ENCODE results near the gene CDK5R2. TPM values are rescaled to one million over a fixed set of nuclear protein-coding genes. Genes with fewer than 3 reads are reported as not detected.
A peak's percentile ranks its signal among the peaks of the same experiment; 100 is the strongest.

Gene CDK5R2
- not detected for total RNA-seq
- long read RNA-seq: 0 reads

- intact Hi-C loops (cut with DNase I): no loop called here
- TF ChIP-seq CTCF (IDR thresholded peaks at IDR 0.05) (no peak), POLR2A (IDR thresholded peaks at IDR 0.05) (no peak)
- peak in 2 of 3 donors; percentile 53 to 58 for DNase-seq
- Histone ChIP-seq H3K4me1 (no peaks in the 10 kb centered on the region), H3K27me3 (peaks cover 0 to 16% of the 10 kb centered on the region in 2 donors), H3K9me3 (no peaks in the 10 kb centered on the region), H3K36me3 (no peaks in the 10 kb centered on the region), H3K4me3 (no peak within 1 kb of the TSS), H3K27ac (no peak within 1 kb of the TSS)
- peak; percentile 65 to 81 (median 68) for ATAC-seq
- 8% methylated on average over 15 of the region's 37 CpGs for WGBS (ENCODE audit: insufficient coverage, low coverage, low lambda C conversion rate, missing lambda C conversion rate)
These were observed at the start of gene CDK5R2 for GRCh38 chr2:218959141-218959731. Gene CDK5R2, plus strand, starts transcription at chr2:218959666. Its CDS starts 155 bp downstream, at chr2:218959821.

- no peak for DNase-seq
- TF ChIP-seq POLR2A (IDR thresholded peaks at IDR 0.05): no peak
- TF ChIP-seq CTCF (IDR thresholded peaks at IDR 0.05): no peak
- Histone ChIP-seq H3K4me1 (peaks cover 0 to 7% (median 0%) of the 10 kb centered on the region in 4 donors), H3K27me3 (no peaks in the 10 kb centered on the region), H3K4me3 (no peak overlapping the region), H3K9me3 (no peaks in the 10 kb centered on the region), H3K36me3 (no peaks in the 10 kb centered on the region), H3K27ac (no peak overlapping the region)
- no CpG with 5 or more reads among the region's 6 CpGs for WGBS (ENCODE audit: insufficient coverage, low coverage, low lambda C conversion rate, missing lambda C conversion rate)
- ATAC-seq: no peak
- intact Hi-C loops (cut with DNase I): no loop called here
These were observed 48.7 kb upstream of the CDK5R2 start for GRCh38 chr2:218910741-218911140.

GRCh38 chr2:218920504-218920903, 39.0 kb upstream of the CDK5R2 start:
- WGBS (ENCODE audit: insufficient coverage, low coverage, low lambda C conversion rate, missing lambda C conversion rate): 75% methylated on average over 1 of the region's 1 CpG
- H3K4me3 ChIP-seq: no peak overlapping the region
- no peaks in the 10 kb centered on the region for H3K9me3 ChIP-seq
- H3K4me1 ChIP-seq: no peaks in the 10 kb centered on the region
- intact Hi-C loops (cut with DNase I): no loop called here
- no peak overlapping the region for H3K27ac ChIP-seq
- no peak for DNase-seq
- no peaks in the 10 kb centered on the region for H3K36me3 ChIP-seq
- H3K27me3 ChIP-seq: no peaks in the 10 kb centered on the region
- TF ChIP-seq CTCF (IDR thresholded peaks at IDR 0.05): no peak
- no peak for TF ChIP-seq POLR2A (IDR thresholded peaks at IDR 0.05)
- no peak for ATAC-seq

- Histone ChIP-seq H3K9me3 (no peaks in the 10 kb centered on the region), H3K4me3 (no peak overlapping the region), H3K27ac (no peak overlapping the region), H3K27me3 (no peaks in the 10 kb centered on the region), H3K36me3 (no peaks in the 10 kb centered on the region), H3K4me1 (no peaks in the 10 kb centered on the region)
- ATAC-seq (no peak), DNase-seq (no peak)
- TF ChIP-seq CTCF (IDR thresholded peaks at IDR 0.05): no peak
- TF ChIP-seq POLR2A (IDR thresholded peaks at IDR 0.05): no peak
- no CpG with 5 or more reads among the region's 2 CpGs for WGBS (ENCODE audit: insufficient coverage, low coverage, low lambda C conversion rate, missing lambda C conversion rate)
- intact Hi-C loops (cut with DNase I): no loop called here
These were observed 34.7 kb upstream of the CDK5R2 start for GRCh38 chr2:218924757-218925156.
